Activated gamma-delta T cell treated with anti-CD3 and anti-CD28 coated beads, Interleukin-2, amount 50 U/mL, for 16 hours (primary cell): ENCODE data around the gene NDUFAF5.
A peak's percentile ranks its signal among the peaks of the same experiment; 100 is the strongest.
"Not testable (repeated sequence)": the region's sequence is repeated elsewhere in the genome, so short reads cannot be mapped to it uniquely, and the experiment has no call there.

Experiments
- DNase-seq: peaks from one replicate; pipeline ENCODE4 v3.0.0-alpha.2; 2020; ENCODE audit warnings: low read depth

The NDUFAF5 gene

GRCh38 chr20:13784893-13785715 is at the start of gene NDUFAF5, which contains the start of gene ESF1:
Gene NDUFAF5 (plus strand): TSS chr20:13785028. CDS start chr20:13785069, 41 bp downstream.
Gene ESF1 (minus strand): TSS chr20:13784919. CDS start chr20:13783140, 1,779 bp downstream.
- DNase-seq, result peak; percentile 89

- no peak for DNase-seq
Observed at GRCh38 chr20:13735826-13736225, 49.0 kb upstream of the NDUFAF5 start.

DNA sequence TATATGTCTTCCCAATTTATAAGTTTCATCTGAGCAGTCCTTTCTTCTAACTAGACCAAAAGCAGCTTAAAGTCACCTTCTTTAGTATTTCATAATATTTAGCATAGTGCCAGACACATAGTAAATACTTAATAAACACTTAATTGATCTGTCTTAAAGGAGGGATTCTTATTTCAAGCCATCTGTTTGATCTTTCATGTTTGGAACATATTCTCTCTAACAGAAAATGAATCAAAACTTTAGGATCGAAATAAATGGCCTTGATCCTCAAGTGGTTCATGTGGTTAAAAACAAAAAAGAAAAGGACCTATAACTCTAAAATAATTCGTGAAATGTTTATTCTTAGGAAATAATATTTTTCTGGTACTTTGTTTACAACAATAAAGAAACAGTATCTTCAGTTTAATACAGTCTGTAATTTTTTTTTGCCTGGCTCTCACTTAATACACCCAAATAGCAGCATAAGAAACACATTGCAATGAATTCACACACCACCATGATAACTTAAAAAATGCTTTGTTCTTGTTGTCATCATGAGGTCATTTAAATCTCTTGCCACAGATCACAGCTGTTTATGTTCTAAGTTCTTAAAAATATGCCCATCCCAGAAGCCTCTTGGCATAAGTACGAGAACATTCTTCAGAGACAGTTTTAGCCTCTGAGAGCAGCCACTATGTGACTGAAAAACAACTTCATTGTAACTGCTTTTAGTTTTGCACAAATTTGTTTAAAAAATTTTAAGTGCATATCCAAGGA is 48.2 kb upstream of the NDUFAF5 start:
- no peak for DNase-seq

- not testable (repeated sequence) for DNase-seq
Observed at GRCh38 chr20:13738187-13738586, 46.6 kb upstream of the NDUFAF5 start.

GRCh38 chr20:13739731-13740649 is 44.8 kb upstream of the NDUFAF5 start:
- DNase-seq, result no peak

DNA sequence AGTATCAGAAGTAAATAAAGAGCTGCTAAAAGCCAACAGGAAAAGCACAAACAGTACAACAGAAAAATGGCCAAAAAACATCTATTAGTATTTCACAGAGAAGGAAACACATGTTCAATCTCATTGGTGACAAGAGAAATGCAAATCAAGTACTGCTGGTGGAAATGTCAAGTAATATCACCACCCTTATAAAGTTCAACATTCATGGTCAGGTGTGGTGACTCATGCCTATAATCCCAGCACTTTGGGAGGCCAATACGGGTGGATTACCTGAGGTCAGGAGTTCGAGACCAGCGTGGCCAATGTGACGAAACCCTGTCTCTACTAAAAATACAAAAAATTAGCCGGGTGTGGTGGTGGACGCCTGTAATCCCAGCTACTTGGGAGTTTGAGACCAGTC is 42.9 kb upstream of the NDUFAF5 start:
- no peak for DNase-seq

- no peak for DNase-seq
Observed at GRCh38 chr20:13744352-13744751, 40.5 kb upstream of the NDUFAF5 start.

DNA sequence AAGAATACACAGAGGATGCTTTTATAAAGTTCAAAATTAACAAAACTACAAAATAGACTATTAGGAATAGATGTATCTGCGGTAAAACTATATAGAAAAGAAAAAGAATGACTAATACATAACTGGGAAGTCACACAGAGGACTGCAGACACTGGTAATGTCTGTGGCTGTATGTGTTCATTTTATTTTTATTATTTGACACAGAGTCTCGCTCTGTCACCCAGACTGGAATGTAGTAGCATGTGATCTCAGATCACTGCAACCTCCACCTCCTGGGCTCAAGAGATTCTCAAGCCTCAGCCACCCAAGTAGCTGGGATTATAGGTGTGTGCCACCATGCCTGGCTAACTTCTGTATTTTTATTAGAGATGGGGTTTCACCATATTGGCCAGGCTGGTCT is 39.0 kb upstream of the NDUFAF5 start:
- no peak for DNase-seq

DNA sequence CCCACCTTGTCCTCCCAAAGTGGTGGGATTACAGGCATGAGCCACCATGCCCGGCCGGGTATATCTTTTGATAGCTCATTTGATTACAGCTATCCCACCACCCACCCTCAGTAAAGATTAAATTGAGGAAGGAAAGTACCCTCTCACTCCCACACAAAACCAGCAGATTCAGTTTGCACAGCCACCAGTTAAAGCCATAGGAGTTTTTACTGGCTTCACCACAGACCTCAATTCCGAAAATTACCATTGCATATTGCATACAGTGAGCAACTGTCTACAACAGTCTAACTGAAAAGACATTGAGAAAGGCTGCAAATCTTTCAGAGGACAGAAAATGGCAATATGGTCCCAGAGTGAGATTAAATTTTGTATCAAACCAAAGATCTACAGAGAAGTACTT is 35.0 kb upstream of the NDUFAF5 start:
- no peak for DNase-seq

DNA sequence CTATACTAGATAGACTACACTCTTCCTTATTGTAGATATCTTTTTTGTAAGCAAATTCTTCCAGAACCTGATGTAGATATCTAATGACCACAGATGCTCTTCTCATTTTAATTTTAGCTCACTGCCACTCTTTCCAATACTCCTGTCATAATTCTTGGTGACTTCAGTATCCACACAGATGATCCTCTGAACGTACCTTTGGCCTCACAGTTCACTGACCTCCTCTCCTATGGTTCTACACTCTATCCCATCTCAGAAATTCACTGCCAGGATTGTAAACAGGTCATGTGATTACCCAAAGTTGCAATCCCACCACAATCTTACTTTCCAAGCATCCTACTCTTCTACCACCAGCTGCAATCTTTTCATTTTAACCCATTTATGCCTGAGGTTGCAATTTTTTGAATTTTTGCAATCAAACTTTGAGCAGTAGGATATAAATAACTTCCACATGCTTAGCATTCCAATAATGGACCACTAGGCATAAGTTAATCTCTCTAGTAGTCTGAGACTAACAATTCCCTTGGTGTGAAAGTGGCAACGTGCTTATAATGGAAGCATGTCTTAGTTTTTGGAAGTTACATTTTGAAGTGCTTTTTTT is 31.3 kb upstream of the NDUFAF5 start:
- DNase-seq, result no peak

- DNase-seq, result no peak
Observed at GRCh38 chr20:13755809-13756208, 29.0 kb upstream of the NDUFAF5 start.

DNA sequence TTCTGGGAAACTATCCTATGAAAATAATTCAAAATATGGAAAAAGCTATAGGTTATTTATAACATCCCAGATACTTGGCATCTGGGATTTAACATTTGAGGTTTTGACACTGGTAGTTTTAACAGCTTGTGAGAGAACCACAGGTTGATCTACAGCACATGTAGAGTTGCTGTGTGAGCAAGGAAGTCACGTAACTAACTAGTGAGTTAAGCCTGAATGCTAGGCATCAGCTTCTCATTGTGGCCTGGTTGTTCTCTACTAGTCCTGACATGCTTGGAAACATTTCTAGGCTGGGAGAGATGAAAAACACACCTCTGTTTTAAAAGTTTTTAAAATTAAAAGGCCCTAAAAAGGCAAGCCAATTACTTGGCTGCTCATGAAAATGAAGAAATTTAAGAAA is 28.3 kb upstream of the NDUFAF5 start:
- DNase-seq, result no peak

DNA sequence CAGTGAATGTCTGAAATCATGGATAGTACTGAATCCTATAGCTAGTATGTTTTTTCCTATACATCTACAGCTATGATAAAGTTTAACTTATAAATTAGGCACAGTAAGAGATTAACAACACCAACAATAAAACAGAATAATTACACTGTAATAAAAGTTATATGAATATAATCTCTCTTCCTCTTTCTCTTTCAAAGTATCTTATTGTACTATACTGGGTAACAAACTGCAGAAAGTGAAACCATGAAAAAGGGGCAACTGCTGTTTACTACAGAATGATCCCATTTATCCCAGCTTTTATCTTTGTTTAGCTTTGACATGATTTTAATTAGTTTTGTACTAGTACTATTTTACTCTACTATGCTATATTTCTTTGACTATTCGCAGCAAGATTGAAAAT is 25.9 kb upstream of the NDUFAF5 start:
- no peak for DNase-seq

DNA sequence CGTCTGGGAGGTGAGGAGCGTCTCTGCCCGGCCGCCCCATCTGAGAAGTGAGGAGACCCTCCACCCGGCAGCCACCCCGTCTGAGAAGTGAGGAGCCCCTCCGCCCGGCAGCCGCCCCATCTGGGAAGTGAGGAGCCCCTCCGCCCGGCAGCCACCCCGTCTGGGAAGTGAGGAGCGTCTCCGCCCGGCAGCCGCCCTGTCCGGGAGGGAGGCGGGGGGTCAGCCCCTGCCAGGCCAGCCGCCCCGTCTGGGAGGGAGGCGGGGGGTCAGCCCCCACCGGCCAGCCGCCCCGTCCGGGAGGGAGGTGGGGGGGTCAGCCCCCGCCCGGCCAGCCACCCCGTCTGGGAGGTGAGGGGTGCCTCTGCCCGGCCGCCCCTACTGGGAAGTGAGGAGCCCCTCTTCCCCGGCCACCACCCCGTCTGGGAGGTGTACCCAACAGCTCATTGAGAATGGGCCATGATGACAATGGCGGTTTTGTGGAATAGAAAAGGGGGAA is 24.3 kb upstream of the NDUFAF5 start:
- not testable (repeated sequence) for DNase-seq

DNA sequence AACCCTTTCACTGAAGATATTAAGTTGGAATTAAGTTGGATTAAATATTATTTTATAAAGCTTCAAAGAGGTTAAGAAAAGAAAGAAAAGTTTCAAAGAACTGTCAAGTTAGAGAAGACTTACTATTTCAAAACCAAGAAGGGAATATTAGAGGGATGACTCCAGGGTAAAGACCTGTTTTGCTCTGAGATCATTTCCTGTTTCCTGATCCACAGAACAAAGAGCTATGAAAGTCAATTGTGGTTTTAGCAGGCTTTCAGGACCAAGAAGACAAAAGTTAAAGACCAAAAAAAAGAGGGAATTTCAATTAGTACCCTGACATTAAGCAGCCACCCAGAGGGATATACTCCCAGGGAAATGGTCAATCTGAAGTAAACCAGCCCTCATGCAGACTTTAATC is 19.5 kb upstream of the NDUFAF5 start:
- no peak for DNase-seq

- DNase-seq, result no peak
Observed at GRCh38 chr20:13765868-13766416, 18.9 kb upstream of the NDUFAF5 start.

DNA sequence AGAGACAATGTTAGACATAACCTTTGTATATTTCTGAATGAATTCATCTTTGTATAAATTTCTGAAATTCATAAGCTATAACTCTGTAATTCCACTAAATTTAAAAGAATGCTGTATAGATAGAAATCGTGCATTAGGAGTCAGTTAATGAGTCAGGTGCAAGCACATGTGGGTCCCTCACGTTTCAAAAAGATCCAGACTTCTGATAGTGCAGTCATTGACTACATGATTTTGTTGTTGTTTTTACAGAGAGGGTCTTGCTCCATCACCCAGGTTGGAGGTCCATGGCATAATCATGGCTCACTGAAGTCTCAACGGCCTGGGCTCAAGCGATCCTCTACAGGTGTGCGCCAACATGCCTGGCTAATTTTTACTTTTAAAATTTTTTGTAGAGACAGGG is 14.7 kb upstream of the NDUFAF5 start:
- DNase-seq, result no peak

DNA sequence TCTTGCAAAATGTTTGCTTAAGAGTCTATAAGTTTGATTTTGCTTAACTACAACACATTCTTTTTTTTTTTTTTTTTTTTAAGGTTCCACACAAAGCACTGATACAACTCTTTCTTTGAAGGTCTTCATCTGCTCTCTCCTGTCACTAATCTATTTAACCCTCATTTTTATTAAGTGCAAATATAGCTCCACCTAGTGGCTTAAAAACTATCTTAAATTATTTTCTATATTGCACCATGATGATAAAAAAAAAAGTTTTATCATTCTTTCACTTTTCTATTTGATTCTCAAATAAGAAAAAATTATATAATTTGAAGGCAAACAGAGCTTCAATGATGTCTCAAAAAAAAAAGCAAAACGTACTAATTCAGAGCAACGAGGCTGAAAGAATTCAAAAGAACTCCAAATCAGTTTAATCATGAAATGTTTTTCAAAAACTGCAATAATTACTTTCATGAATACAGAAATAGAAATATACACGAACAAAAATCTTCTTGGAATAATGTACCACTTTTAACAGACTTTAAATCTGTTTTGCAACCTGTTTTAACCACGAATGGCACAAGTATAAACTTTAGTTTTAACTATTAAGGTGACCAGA is 12.9 kb upstream of the NDUFAF5 start:
- no peak for DNase-seq

- DNase-seq, result no peak
Observed at GRCh38 chr20:13772529-13772928, 12.3 kb upstream of the NDUFAF5 start.

DNA sequence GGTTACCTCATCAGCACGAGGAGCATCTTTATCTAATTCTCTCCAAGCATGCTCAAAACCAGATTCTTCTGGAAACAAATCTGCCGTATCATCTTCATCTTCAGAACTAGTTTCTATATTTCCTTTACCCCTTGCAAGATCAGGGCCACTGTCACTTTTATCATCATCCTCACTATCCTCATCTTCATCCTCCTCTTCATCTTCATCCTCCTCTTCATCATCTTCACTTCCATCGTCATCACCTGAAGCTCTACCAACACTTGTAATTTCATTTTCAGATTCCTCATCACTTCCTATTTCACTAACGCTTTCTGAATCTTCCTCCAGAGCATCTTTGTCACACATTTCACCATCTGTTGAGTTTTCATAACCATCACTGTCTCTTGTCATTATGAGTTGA is 9.0 kb upstream of the NDUFAF5 start:
- no peak for DNase-seq

- DNase-seq, result no peak
Observed at GRCh38 chr20:13777171-13777601, 7.6 kb upstream of the NDUFAF5 start.
